Muscle layer of duodenum (tissue), 2 donors: ENCODE results near the gene ZHX3.
A peak's percentile ranks its signal among the peaks of the same experiment; 100 is the strongest.

Experiments
- H3K27ac ChIP-seq: one replicate; pipeline ENCODE4 v1.7.0; 2013; ENCODE audit warnings: mild to moderate bottlenecking, low read length
- H3K27me3 ChIP-seq: one replicate; pipeline ENCODE4 v1.7.0; 2013; ENCODE audit warnings: low read depth, mild to moderate bottlenecking, control low read depth, low read length
- H3K36me3 ChIP-seq, 2 donors: one replicate each; pipeline ENCODE4 v1.7.0; 2013; ENCODE audit warnings: low read length in 2 of 2, control low read depth in 1 of 2, mild to moderate bottlenecking in 1 of 2; ENCODE audit not compliant: insufficient read depth in 2 of 2, control insufficient read depth in 1 of 2
- H3K4me1 ChIP-seq, 2 donors: one replicate each; pipeline ENCODE4 v1.7.0; 2013; ENCODE audit warnings: low read length in 2 of 2, mild to moderate bottlenecking in 2 of 2, control low read depth in 1 of 2, moderate library complexity in 1 of 2; ENCODE audit not compliant: insufficient read depth in 2 of 2, control insufficient read depth in 1 of 2
- H3K4me3 ChIP-seq, 2 donors: one replicate each; pipeline ENCODE4 v1.7.0; 2013; ENCODE audit warnings: low read length in 2 of 2, low read depth in 1 of 2, mild to moderate bottlenecking in 1 of 2
- H3K9me3 ChIP-seq, 2 donors: one replicate each; pipeline ENCODE4 v1.7.0; 2013; ENCODE audit warnings: low read length in 2 of 2, control low read depth in 1 of 2, mild to moderate bottlenecking in 1 of 2; ENCODE audit not compliant: control insufficient read depth in 1 of 2
- donor health status: healthy.

The ZHX3 gene

GRCh38 chr20:41221614-41222218, 95.8 kb downstream of the ZHX3 start:
- Histone ChIP-seq H3K27ac (peak overlapping the region; percentile 52), H3K4me1 (peaks cover 4 to 33% of the 10 kb centered on the region in 2 donors), H3K27me3 (no peaks in the 10 kb centered on the region), H3K9me3 (no peaks in the 10 kb centered on the region), H3K4me3 (no peak overlapping the region), H3K36me3 (no peaks in the 10 kb centered on the region)

- peaks cover 4 to 33% of the 10 kb centered on the region in 2 donors for H3K4me1 ChIP-seq
- no peak overlapping the region for H3K27ac ChIP-seq
- H3K36me3 ChIP-seq = no peaks in the 10 kb centered on the region
Measured at GRCh38 chr20:41219824-41220223, 97.7 kb downstream of the ZHX3 start.

GRCh38 chr20:41218466-41218865, 99.1 kb downstream of the ZHX3 start:
- Histone ChIP-seq H3K27ac (no peak overlapping the region), H3K9me3 (no peaks in the 10 kb centered on the region), H3K4me1 (peaks cover 4 to 31% of the 10 kb centered on the region in 2 donors), H3K4me3 (no peak overlapping the region), H3K36me3 (no peaks in the 10 kb centered on the region), H3K27me3 (no peaks in the 10 kb centered on the region)

More at GRCh38 chr20:41219824-41220223, 97.7 kb downstream of the ZHX3 start:
- Histone ChIP-seq H3K9me3 (no peaks in the 10 kb centered on the region), H3K27me3 (no peaks in the 10 kb centered on the region), H3K4me3 (no peak overlapping the region)

GRCh38 chr20:41217422-41217821, 100.1 kb downstream of the ZHX3 start:
- Histone ChIP-seq H3K27ac (no peak overlapping the region), H3K27me3 (no peaks in the 10 kb centered on the region), H3K4me1 (peaks cover 4 to 28% of the 10 kb centered on the region in 2 donors), H3K9me3 (no peaks in the 10 kb centered on the region), H3K36me3 (no peaks in the 10 kb centered on the region), H3K4me3 (no peak overlapping the region)

GRCh38 chr20:41214666-41215065, 102.9 kb downstream of the ZHX3 start:
- no peaks in the 10 kb centered on the region for H3K9me3 ChIP-seq
- H3K27ac ChIP-seq = no peak overlapping the region
- peaks cover 0 to 13% of the 10 kb centered on the region in 2 donors for H3K4me1 ChIP-seq
- no peak overlapping the region for H3K4me3 ChIP-seq
- no peaks in the 10 kb centered on the region for H3K27me3 ChIP-seq
- no peaks in the 10 kb centered on the region for H3K36me3 ChIP-seq

- no peaks in the 10 kb centered on the region for H3K36me3 ChIP-seq
- peaks cover 0 to 13% of the 10 kb centered on the region in 2 donors for H3K4me1 ChIP-seq
- H3K27me3 ChIP-seq = no peaks in the 10 kb centered on the region
- H3K27ac ChIP-seq = no peak overlapping the region
- no peaks in the 10 kb centered on the region for H3K9me3 ChIP-seq
- no peak overlapping the region for H3K4me3 ChIP-seq
Measured at GRCh38 chr20:41214202-41214601, 103.3 kb downstream of the ZHX3 start.

GRCh38 chr20:41213150-41213820, 104.2 kb downstream of the ZHX3 start:
- Histone ChIP-seq H3K4me3 (no peak overlapping the region), H3K27ac (no peak overlapping the region), H3K36me3 (no peaks in the 10 kb centered on the region), H3K27me3 (no peaks in the 10 kb centered on the region), H3K9me3 (no peaks in the 10 kb centered on the region), H3K4me1 (peaks cover 0 to 11% of the 10 kb centered on the region in 2 donors)

- H3K4me1 ChIP-seq = no peaks in the 10 kb centered on the region
- H3K36me3 ChIP-seq = peaks cover 8 to 27% of the 10 kb centered on the region in 2 donors
- H3K9me3 ChIP-seq = no peaks in the 10 kb centered on the region
- H3K27ac ChIP-seq = no peak overlapping the region
- no peaks in the 10 kb centered on the region for H3K27me3 ChIP-seq
- no peak overlapping the region for H3K4me3 ChIP-seq
Measured at GRCh38 chr20:41205313-41205712, 112.2 kb downstream of the ZHX3 start.

- H3K27ac ChIP-seq = no peak overlapping the region
- no peaks in the 10 kb centered on the region for H3K4me1 ChIP-seq
- H3K36me3 ChIP-seq = peaks cover 8 to 27% of the 10 kb centered on the region in 2 donors
- no peaks in the 10 kb centered on the region for H3K27me3 ChIP-seq
- H3K4me3 ChIP-seq = no peak overlapping the region
- no peaks in the 10 kb centered on the region for H3K9me3 ChIP-seq
Measured at GRCh38 chr20:41204304-41205265, 112.9 kb downstream of the ZHX3 start.

GRCh38 chr20:41203660-41204059, 113.9 kb downstream of the ZHX3 start:
- no peaks in the 10 kb centered on the region for H3K9me3 ChIP-seq
- peaks cover 8 to 33% of the 10 kb centered on the region in 2 donors for H3K36me3 ChIP-seq
- no peak overlapping the region for H3K4me3 ChIP-seq
- H3K27me3 ChIP-seq = no peaks in the 10 kb centered on the region
- H3K27ac ChIP-seq = no peak overlapping the region
- no peaks in the 10 kb centered on the region for H3K4me1 ChIP-seq

GRCh38 chr20:41202426-41202825, 115.1 kb downstream of the ZHX3 start:
- Histone ChIP-seq H3K4me1 (no peaks in the 10 kb centered on the region), H3K27ac (no peak overlapping the region), H3K4me3 (no peak overlapping the region), H3K27me3 (no peaks in the 10 kb centered on the region), H3K36me3 (peaks cover 8 to 33% of the 10 kb centered on the region in 2 donors), H3K9me3 (peaks cover 0 to 2% of the 10 kb centered on the region in 2 donors)
